HepG2 (cell line): ENCODE data around the gene THSD1.

Experiments
- IRX3 ChIP-seq: sonication (generic); formaldehyde crosslinking; IDR thresholded peaks from 2 replicates; pipeline ENCODE4 v1.8.1; 2023; ENCODE audit warnings: mild to moderate bottlenecking, low read depth, missing genetic modification reagents, borderline replicate concordance
- KLF16 ChIP-seq, 2 experiments: sonication (generic) in 1 of 2; formaldehyde crosslinking in 1 of 2; IDR thresholded peaks; 2 replicates each; pipeline versions ENCODE4 v1.6.1 to v1.8.0; 2016 to 2023; ENCODE audit warnings: missing genetic modification reagents in 2 of 2, missing compliant biosample characterization in 1 of 2
- POLR2A ChIP-seq, 2 experiments: IDR thresholded peaks; 2 replicates each; pipeline ENCODE4 v1.6.1; 2011; ENCODE audit warnings: low read depth in 2 of 2, low read length in 2 of 2, mild to moderate bottlenecking in 1 of 2, moderate library complexity in 1 of 2; ENCODE audit not compliant: insufficient read depth in 1 of 2
- SNAPC2 ChIP-seq: sonication (generic); formaldehyde crosslinking; IDR thresholded peaks from 2 replicates; pipeline ENCODE4 v1.8.1; 2022; ENCODE audit warnings: mild to moderate bottlenecking, missing genetic modification reagents
- TF ChIP-seq, protein P1 (sequence below): sonication (generic); formaldehyde crosslinking; IDR thresholded peaks from 2 replicates; pipeline ENCODE4 v1.5.0; 2020; ENCODE audit warnings: mild to moderate bottlenecking, missing genetic modification reagents, moderate library complexity
- TF ChIP-seq, protein P2 (sequence below): IDR thresholded peaks from 2 replicates; pipeline ENCODE4 v1.6.1; 2016; ENCODE audit warnings: low read depth, missing genetic modification reagents, missing compliant biosample characterization

DNA sequence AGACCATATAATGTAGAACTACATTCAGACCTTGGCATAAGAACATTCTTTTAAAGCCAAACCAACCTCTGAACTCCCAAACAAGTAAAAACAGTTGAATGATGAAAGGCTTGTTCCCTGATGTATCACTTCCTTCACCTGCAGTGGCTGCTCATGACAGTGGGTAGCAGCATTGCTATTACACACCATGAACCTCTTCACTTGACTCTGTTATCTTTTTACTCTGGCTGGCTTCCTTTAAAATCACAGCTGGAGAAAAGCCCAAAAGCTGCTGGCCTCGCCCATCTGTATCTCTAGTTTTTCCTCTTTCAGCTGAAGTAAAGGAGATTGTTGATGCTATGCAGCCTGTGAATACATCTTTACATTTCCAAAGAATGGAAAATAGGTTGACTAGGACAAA is 22.6 kb downstream of the THSD1 start:
- TF ChIP-seq POLR2A (IDR thresholded peaks at IDR 0.05; ENCODE audit: insufficient read depth in 1 of 2, low read depth in 2 of 2, low read length in 2 of 2): no peak
- TF ChIP-seq KLF16 (CRISPR knock-in tag; IDR thresholded peaks at IDR 0.05): no peak
- TF ChIP-seq IRX3 (CRISPR knock-in tag): no peak
- TF ChIP-seq, protein P1, sequence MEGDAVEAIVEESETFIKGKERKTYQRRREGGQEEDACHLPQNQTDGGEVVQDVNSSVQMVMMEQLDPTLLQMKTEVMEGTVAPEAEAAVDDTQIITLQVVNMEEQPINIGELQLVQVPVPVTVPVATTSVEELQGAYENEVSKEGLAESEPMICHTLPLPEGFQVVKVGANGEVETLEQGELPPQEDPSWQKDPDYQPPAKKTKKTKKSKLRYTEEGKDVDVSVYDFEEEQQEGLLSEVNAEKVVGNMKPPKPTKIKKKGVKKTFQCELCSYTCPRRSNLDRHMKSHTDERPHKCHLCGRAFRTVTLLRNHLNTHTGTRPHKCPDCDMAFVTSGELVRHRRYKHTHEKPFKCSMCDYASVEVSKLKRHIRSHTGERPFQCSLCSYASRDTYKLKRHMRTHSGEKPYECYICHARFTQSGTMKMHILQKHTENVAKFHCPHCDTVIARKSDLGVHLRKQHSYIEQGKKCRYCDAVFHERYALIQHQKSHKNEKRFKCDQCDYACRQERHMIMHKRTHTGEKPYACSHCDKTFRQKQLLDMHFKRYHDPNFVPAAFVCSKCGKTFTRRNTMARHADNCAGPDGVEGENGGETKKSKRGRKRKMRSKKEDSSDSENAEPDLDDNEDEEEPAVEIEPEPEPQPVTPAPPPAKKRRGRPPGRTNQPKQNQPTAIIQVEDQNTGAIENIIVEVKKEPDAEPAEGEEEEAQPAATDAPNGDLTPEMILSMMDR: no peak
- TF ChIP-seq SNAPC2: no peak
- TF ChIP-seq, protein P2, sequence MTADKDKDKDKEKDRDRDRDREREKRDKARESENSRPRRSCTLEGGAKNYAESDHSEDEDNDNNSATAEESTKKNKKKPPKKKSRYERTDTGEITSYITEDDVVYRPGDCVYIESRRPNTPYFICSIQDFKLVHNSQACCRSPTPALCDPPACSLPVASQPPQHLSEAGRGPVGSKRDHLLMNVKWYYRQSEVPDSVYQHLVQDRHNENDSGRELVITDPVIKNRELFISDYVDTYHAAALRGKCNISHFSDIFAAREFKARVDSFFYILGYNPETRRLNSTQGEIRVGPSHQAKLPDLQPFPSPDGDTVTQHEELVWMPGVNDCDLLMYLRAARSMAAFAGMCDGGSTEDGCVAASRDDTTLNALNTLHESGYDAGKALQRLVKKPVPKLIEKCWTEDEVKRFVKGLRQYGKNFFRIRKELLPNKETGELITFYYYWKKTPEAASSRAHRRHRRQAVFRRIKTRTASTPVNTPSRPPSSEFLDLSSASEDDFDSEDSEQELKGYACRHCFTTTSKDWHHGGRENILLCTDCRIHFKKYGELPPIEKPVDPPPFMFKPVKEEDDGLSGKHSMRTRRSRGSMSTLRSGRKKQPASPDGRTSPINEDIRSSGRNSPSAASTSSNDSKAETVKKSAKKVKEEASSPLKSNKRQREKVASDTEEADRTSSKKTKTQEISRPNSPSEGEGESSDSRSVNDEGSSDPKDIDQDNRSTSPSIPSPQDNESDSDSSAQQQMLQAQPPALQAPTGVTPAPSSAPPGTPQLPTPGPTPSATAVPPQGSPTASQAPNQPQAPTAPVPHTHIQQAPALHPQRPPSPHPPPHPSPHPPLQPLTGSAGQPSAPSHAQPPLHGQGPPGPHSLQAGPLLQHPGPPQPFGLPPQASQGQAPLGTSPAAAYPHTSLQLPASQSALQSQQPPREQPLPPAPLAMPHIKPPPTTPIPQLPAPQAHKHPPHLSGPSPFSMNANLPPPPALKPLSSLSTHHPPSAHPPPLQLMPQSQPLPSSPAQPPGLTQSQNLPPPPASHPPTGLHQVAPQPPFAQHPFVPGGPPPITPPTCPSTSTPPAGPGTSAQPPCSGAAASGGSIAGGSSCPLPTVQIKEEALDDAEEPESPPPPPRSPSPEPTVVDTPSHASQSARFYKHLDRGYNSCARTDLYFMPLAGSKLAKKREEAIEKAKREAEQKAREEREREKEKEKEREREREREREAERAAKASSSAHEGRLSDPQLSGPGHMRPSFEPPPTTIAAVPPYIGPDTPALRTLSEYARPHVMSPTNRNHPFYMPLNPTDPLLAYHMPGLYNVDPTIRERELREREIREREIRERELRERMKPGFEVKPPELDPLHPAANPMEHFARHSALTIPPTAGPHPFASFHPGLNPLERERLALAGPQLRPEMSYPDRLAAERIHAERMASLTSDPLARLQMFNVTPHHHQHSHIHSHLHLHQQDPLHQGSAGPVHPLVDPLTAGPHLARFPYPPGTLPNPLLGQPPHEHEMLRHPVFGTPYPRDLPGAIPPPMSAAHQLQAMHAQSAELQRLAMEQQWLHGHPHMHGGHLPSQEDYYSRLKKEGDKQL: no peak
